Parathyroid adenoma (tissue), 2 donors: ENCODE data around the gene SAMD5.

ENCODE experiments used
- H2AFZ ChIP-seq: fragments of 300-600 bp; sonication (generic); one replicate; pipeline ENCODE4 v1.7.0; 2017; ENCODE audit warnings: antibody characterized with exemption, mild to moderate bottlenecking
- H3K27ac ChIP-seq: fragments of 300-600 bp; sonication (generic); one replicate; pipeline ENCODE4 v1.7.0; 2017
- H3K27me3 ChIP-seq: fragments of 300-600 bp; sonication (generic); one replicate; pipeline ENCODE4 v1.7.0; 2017; ENCODE audit warnings: low read length; ENCODE audit not compliant: control insufficient read depth, insufficient read depth
- H3K36me3 ChIP-seq: fragments of 300-600 bp; sonication (generic); one replicate; pipeline ENCODE4 v1.7.0; 2017; ENCODE audit warnings: low read length; ENCODE audit not compliant: control insufficient read depth, insufficient read depth
- H3K4me1 ChIP-seq: fragments of 300-600 bp; sonication (generic); one replicate; pipeline ENCODE4 v1.7.0; 2017; ENCODE audit warnings: control low read depth
- H3K4me2 ChIP-seq: fragments of 300-600 bp; sonication (generic); one replicate; pipeline ENCODE4 v1.7.0; 2017; ENCODE audit warnings: low read length
- H3K4me3 ChIP-seq: fragments of 300-600 bp; sonication (generic); one replicate; pipeline ENCODE4 v1.7.0; 2017; ENCODE audit warnings: low read depth, low read length
- H3K79me2 ChIP-seq: fragments of 300-600 bp; sonication (generic); one replicate; pipeline ENCODE4 v1.7.0; 2017; ENCODE audit warnings: control low read depth
- H3K9ac ChIP-seq: fragments of 300-600 bp; sonication (generic); one replicate; pipeline ENCODE4 v1.7.0; 2017; ENCODE audit warnings: mild to moderate bottlenecking
- H3K9me3 ChIP-seq: fragments of 300-600 bp; sonication (generic); one replicate; pipeline ENCODE4 v1.7.0; 2017; ENCODE audit warnings: low read length; ENCODE audit not compliant: control insufficient read depth
- TF ChIP-seq, protein P1 (sequence below): fragments of 300-600 bp; sonication (generic); IDR thresholded peaks from one replicate; pipeline ENCODE4 v1.7.0; 2017; ENCODE audit warnings: antibody characterized with exemption, mild to moderate bottlenecking
- donor health status: primary hyperparathyroidism.

Gene SAMD5

DNA sequence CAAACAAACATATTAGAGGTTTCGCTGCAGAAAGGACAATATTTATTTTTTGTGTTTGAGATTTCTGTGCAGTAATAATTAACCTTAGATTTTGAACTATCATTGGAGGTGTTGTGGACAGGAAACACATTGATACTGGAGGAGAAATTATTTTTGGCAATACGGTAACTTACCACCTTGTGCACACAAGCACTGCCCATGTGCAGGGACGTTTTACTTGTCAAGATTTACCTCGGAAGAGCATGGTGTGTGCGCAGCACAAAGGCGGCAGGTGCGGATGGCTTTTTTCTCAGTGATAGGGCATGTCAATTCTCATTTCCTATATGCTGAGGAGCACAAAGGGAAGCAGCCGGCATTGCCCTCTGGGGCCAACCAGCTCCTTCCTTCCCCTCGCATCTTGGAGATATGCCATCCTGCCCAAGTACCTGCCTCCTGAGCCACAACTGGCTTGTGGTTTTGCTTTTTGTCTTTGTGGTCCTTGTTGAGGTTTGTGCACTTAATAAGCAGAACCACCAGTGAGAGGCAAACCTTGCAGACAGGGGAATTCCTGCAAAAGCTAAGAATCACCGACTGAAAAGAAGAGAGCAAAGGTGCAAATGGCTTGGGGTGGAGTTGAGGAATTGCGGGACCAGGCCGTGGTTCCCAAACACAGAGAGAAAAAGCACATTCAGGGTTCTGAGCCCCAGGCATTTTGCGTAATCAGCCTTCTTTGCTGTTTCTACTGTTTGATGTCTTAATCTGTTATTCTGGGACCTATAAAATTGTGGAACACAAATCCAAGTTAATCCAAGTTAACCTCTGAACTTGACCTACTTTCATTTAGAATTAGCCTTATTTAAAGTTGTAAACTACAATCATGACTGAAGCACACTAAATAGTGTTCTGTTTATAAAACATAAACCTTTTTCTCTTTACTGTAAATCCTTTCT, 21.9 kb downstream of the SAMD5 start:
- Histone ChIP-seq H3K36me3 (no peaks in the 10 kb centered on the region), H3K79me2 (no peaks in the 10 kb centered on the region), H3K4me1 (no peaks in the 10 kb centered on the region), H2AFZ (no peak overlapping the region), H3K27ac (no peak overlapping the region), H3K4me2 (no peak overlapping the region), H3K4me3 (no peak overlapping the region), H3K9me3 (no peaks in the 10 kb centered on the region), H3K27me3 (no peaks in the 10 kb centered on the region), H3K9ac (no peak overlapping the region)
- TF ChIP-seq, protein P1, sequence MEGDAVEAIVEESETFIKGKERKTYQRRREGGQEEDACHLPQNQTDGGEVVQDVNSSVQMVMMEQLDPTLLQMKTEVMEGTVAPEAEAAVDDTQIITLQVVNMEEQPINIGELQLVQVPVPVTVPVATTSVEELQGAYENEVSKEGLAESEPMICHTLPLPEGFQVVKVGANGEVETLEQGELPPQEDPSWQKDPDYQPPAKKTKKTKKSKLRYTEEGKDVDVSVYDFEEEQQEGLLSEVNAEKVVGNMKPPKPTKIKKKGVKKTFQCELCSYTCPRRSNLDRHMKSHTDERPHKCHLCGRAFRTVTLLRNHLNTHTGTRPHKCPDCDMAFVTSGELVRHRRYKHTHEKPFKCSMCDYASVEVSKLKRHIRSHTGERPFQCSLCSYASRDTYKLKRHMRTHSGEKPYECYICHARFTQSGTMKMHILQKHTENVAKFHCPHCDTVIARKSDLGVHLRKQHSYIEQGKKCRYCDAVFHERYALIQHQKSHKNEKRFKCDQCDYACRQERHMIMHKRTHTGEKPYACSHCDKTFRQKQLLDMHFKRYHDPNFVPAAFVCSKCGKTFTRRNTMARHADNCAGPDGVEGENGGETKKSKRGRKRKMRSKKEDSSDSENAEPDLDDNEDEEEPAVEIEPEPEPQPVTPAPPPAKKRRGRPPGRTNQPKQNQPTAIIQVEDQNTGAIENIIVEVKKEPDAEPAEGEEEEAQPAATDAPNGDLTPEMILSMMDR, result no peak

DNA sequence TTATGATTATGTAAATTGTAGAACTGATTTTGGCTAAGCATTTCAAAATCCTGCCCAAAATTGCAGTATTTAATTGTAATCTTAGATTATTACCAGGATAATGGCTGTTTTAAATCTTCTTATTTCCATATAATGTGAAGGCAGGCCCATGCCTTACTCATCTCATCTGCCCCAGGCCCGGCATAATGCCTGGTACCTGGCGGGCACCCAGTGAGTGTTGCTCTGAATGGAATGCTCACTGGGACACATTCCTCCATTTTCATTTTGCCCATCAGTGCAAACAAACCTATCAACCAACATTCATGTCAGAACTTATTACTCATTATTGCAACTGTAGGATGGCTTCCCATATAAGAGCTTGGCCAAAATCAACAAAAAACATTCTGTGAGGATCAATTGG, 22.8 kb downstream of the SAMD5 start:
- H3K36me3 ChIP-seq, result no peaks in the 10 kb centered on the region
- no peak overlapping the region for H3K4me3 ChIP-seq
- no peak overlapping the region for H3K9ac ChIP-seq
- H3K27me3 ChIP-seq, result no peaks in the 10 kb centered on the region
- H3K9me3 ChIP-seq, result no peaks in the 10 kb centered on the region
- H3K79me2 ChIP-seq, result no peaks in the 10 kb centered on the region
- TF ChIP-seq, protein P1, result no peak
- no peak overlapping the region for H3K4me2 ChIP-seq
- no peak overlapping the region for H2AFZ ChIP-seq
- no peak overlapping the region for H3K27ac ChIP-seq
- no peaks in the 10 kb centered on the region for H3K4me1 ChIP-seq

DNA sequence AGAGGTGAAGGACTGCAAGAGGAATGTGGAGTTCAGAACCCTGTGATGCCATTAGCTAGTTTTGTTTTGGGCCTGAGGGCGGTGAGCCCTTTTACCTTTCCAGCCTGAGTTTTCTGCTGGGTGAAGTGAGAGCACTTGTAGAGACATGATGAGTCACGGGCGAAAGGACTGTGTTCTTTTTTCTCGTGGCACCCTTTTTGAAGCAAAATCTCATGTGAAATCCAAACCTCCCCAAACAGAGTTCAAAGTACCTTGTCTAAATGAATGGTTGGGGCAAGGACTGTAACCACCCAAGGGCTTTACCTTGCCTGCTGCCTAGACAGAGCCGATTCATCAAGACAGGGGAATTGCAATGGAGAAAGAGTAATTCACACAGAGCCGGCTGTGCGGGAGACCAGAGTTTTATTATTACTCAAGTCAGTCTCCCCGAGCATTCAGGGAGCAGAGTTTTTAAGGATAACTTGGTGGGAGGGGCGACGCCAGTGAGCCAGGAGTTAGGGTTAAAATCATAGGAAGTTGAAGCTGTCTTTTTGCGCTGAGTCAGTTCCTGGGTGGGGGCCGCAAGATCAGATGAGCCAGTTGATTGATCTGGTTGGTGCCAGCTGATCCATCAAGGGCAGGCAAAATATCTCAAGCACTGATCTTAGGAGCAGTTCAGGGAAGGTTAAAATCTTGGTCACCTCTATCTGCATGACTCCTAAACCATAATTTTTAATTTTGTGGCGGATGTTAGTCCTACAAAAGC, 25.8 kb downstream of the SAMD5 start:
- Histone ChIP-seq H3K4me3 (no peak overlapping the region), H3K4me1 (no peaks in the 10 kb centered on the region), H2AFZ (no peak overlapping the region), H3K9ac (no peak overlapping the region), H3K9me3 (no peaks in the 10 kb centered on the region), H3K27me3 (no peaks in the 10 kb centered on the region), H3K79me2 (no peaks in the 10 kb centered on the region), H3K27ac (no peak overlapping the region), H3K4me2 (no peak overlapping the region), H3K36me3 (no peaks in the 10 kb centered on the region)
- TF ChIP-seq, protein P1, result no peak

DNA sequence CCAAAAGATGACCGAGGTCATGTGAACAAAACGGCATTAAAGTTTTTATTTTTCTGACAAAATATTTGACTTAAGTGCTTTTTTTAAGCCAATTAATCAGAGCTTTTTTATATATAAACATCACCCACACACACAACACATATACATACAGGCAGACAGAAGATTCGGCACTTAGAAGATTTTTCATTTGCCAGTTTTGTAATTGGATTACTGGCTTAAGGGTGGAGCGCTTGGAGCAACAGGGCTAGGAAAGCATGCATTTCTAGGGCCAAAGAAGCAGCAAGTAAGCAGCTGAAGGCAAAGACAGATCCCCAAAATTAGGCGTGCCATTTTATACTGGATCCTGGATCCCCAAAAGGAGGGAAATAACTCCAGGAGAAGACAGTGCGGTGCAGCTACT, 30.3 kb downstream of the SAMD5 start:
- H3K36me3 ChIP-seq, result peaks cover 3% of the 10 kb centered on the region
- TF ChIP-seq, protein P1, result no peak

More for the DNA sequence above, 30.3 kb downstream of the SAMD5 start:
- Histone ChIP-seq H3K27ac (no peak overlapping the region), H3K9ac (no peak overlapping the region), H3K79me2 (no peaks in the 10 kb centered on the region), H3K4me3 (no peak overlapping the region), H3K4me1 (no peaks in the 10 kb centered on the region), H3K9me3 (no peaks in the 10 kb centered on the region), H3K27me3 (no peaks in the 10 kb centered on the region), H3K4me2 (no peak overlapping the region), H2AFZ (no peak overlapping the region)
